Activated CD8-positive, alpha-beta memory T cell treated with anti-CD3 and anti-CD28 coated beads for 24 hours (primary cell): ENCODE data around the gene CANT1.

ENCODE experiments used
- DNase-seq: peaks from one replicate; pipeline ENCODE4 v3.0.0-alpha.2; 2020

CANT1 gene

DNA sequence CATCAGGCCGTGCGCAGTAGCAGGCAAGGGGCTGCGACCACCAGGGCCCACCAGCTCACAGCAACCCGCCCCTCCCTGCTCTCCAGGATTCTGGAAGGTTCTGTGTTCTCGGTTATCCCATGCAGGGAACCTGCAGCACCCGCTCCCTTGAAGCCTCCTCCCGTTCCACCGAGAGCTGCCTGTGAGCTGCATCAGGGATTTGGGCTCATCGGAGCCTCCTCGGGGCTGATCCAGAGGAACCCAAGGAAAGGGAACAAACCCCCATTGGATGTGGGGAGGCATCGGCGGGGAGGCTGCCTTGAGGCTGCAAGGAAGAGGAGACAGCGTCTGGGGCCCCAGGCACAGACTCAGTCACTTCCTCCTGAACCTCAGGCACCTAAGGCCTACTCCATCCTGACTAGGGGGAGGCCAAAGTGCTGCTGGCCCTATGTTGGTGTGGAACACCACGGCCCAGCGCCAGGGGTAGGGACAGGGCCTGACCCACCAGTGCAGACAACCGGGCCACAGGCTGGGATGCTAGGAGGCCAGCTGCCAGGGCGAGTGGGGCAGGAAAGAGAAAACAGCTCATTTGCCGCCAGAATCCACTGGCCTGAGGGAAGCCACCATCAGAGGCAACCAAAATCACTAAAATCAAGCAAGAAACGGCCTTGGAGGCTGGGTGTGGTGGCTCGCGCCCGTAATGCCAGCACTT is 15.4 kb downstream of the CANT1 start:
- DNase-seq = no peak

DNA sequence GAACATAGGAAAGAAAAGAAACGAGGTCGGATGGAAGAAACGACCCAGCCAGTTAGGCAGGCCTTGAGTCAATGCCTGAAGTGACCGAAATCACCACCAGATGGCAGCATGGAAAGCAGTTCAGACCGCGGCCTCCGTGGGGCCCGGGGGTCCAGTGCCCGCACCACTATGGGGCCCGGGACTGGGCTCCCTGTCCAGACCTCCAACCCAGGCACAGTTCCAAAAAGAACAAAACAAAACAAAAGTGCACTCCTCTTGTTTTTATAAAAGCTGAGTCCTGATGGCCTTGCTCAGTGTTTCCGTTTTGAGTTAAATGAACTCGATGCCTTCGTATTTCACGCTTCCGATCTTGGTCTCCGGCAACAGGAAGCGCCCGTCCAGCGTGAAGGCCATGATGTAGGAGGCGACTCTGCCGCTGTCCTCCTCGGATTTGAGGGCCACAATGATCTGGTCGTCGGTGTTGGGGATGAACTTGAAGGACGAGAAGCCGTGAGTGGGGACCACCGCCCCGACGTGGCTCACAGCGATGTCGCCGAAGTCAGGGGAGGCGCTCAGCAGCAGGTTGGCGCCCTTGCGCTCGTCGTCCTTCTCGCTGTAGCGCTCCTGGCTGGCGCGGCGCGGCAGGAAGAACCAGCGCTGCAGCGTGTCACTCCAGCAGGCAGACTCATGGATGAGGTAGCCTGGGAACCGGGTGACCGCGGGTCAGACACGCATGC is 16.2 kb downstream of the CANT1 start:
- peak; percentile 81 for DNase-seq

DNA sequence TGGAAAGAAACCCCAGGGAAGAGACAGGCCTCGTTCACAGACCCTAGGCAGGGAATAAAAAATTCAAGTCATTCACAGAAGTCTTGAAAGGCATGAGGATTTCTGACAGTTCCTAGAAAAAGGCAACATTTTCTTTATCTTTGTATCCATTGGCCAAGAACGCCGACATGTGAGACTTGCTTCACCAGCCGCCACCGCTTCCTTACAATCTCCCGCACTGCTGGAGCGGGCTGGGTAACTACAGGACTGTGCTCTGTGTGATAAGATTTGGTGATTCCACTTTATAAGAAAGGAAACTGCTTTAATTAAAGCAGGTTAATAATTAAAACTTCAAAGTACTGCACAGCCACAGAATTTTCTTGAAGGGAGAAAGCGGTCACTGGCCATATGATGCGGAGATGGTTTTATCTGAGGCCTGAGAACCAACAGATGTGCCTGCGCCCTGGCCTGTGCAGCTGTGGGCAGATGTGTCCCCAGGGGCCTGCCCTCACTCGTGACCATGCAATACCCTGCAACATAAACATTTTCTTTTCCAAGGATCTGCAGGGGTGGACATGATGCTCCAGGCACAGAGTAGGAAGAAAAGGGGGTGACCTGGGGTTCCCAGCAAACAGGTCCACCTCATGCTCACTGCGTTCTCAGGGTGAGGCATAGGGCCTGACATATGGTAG is 16.9 kb downstream of the CANT1 start:
- no peak for DNase-seq

DNA sequence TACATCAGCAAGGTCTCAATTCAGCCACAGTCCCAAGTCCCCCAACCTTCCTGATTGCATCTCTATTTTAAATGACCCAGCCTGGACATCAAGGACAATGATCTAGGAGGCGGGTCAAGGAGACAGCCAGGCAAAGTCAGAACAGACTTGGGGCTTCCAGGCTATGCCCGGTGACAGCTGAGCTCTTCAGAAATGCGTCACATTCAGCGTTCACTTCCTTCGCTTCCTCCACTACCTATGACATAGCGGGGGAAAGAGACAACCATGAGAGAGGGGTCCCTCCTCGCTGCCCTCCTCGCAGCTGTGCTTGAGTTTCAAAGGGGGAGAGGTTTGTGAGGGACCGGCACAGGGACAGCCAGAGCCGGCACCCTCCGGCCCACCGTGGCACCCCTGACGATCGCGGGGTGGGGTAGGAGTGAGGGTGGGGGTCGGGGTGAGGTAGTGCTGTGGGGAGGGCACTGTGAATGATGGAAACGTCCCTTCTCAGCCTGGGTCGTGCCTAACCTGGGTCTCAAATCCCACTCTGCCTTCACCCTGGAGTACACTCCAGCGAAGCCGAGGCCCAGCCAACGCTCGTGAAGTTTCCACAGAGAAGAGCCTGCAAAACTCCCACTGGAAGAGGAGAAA is 17.5 kb downstream of the CANT1 start:
- no peak for DNase-seq

DNA sequence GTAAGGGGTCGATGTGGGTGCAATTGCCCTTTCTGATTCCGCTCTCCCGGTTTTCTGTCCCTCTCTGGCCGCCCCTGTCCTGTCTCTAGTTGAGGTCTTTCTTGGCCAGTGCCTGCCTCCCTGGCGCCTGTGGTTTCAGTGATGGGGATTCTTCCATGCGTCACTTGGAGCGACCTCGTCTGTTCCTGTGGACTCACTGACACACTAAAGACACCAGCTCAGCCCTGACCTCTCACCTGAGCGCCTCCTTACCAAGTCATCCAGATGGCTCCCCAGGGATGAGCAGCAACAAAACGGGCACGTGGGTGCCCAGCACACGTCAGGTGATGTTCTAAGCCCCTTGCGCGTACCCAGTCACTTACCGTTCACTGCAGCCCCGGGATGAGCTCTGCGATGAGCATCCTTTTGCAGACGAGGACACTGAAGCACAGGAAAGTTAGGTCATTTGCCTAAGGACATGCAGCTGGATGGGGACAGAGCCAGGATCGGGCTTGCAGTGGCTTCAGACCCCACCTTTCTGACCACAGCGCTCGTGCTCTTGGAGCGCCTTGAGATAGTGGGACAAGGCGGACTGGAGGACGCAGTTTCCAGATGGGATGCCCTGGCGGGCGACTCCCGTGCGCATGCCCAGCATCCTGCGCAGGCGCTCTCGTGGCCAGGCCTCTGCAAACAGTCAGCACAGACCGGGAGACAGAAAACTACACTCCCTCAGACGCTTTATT is 18.4 kb downstream of the CANT1 start:
- DNase-seq = no peak

DNA sequence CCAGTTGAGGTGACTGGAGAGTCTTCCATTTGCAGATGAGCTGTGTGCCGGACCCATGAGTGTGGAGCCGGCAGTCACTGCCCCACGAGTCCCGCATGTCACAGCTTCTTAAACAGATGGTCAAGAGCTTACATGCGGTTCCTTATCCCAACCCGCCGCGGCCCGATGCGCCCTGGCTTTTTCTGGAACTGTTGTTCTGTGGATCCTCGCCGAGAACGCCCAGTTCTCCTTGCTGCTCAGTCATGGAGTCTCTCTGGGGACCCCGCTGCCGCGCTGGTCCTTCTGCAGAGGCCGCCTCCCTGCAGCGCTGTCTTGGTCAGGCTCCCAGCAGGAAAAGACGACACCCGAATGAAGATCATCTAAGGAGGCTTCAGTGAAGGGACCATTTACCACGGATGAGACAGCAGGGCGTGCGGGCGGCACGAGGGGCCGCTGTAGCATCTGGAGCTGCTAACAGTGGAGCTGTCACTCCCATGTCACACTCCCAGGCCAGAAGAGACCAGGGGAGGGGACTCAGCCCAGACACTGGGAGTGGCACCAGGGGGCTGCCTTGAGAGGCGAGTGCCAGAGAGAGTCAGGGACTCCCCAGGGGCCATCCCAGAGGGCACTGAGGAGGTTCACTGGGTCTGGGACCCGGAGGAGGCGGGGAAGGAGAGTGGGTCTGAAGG is 19.1 kb downstream of the CANT1 start:
- no peak for DNase-seq

DNA sequence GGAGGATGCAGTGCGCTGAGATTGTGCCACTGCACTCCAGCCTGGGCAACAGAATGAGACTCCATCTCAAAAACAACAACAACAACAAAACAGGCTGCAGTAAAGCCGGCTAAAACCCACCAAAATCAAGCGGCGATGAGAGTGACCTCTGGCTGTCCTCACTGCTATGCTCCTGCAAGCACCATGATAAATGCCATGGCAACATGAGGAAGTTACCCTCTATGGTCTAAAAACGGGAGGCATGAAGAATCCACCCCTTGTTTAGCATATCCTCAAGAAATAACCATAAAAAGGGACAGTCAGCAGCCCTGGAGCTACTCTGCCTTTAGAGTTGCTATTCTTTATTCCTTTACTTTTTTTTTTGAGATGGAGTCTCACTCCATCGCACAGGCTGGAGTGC is 21.4 kb downstream of the CANT1 start:
- DNase-seq = no peak

DNA sequence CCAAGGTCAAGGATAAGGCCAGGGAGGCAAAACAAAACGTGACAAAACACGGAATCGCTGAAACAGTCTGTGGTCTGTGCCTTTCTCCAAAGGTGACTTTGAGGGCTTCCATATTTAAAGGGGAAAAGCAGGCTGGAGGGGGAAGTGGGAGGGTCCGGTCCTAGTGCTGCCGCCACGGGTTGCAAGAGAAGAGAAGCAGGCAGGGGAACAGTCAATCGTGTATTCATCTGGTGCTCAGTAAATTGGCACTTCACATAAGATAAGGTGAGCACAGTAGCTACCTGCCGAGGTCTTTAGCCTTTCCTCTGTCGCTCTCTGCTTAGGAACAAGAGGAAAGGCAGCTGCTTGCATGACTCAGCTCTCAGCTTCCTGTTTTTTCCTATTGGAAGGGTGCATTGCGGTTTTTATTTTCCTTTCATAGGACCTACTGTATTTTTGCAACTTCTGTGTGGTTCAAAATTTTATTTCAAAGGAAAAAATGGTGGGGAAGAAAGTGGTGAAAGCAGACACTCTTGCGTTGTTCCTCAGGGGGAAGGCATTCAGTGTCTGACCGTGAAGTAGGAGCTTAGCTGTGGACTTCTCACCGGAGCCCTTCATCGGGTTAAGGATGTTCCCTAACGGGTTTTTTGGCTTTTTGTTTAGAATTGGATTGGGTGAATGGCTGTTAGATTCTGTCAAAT is 22.8 kb downstream of the CANT1 start:
- DNase-seq = no peak

DNA sequence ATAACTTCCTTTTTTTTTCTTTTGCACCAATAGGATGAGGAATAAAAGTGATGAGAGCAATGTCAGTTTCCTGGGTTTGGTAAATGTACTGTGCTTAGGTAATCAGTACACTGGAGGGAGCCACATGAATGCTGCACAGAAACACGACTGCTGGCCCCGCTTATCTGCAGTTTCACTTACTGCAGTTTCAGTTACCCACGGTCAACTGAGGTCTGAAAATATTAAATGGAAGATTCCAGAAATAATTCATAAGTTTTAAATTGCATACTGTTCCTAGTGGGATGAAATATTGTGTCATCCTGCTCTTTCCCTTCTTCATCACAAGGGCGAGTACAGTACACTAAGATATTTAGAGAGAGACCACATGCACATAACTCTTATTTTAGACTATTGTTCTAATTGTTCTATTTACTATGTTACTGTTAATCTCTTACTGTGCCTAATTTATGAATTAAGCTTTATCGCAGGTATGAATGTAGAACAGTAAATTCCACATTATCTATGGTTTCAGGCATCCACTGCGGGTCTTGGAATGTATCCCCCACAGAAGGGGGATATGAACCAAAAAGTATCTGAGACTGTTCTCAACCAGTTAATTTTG is 23.4 kb downstream of the CANT1 start:
- no peak for DNase-seq

DNA sequence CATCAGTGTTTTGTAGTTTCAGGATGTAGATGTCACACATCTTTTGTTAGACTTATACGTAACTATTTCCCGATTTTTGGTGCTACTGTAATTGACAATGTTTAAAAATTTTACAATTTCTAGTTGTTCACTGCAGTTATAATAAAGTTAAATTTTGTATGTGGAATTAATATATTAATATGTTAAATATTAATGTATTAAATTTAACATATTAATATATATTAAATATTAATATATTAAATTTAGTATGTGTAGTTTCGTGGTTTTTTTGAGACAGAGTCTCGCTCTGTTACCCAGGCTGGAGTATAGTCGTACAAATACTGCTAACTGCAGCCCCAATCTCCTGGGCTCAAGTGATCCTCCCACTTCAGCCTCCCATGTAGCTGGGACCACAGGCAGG is 24.2 kb downstream of the CANT1 start:
- DNase-seq = no peak

DNA sequence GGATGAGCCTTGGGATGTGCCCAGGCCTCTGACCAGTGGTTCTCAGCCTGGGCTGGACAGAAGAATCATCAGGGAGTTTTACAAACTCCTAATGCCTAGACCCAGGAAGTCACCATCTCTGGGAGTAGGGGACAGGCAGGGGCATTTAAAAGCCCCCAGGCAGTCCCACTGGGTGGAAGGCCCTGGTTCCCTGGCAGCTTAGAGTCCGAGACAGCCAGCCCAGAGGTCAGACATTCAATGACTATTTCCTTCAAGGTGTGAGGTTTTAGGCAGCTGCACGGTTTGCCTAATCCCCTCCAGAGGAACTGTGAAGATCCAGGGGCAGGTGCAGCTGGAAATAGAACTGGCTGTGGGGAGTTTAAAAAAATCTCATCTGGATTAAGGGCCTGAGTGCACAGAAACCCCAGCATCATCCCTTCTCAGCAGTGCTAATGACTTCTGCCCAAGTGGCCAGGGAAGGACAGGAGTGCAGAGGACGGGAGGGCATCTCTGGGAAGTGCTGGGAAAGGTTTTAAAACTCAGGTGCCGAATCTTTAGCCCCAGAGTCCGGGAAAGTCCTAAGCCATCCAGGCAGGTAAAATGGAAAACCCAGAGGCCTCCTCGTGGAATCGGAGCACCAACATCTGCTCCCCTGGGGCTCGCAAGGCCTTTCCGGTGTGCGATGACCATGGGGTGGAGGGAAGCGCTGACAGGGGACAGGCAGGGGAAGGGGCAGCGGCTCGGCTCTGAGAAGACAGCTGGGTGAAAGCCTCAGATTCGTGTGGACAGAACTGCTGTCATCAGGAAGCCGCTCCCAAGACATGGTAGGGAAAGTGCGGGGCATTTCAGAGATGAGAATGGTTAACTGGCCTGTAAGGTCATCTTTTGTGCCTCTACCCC is 28.3 kb downstream of the CANT1 start:
- DNase-seq = no peak

DNA sequence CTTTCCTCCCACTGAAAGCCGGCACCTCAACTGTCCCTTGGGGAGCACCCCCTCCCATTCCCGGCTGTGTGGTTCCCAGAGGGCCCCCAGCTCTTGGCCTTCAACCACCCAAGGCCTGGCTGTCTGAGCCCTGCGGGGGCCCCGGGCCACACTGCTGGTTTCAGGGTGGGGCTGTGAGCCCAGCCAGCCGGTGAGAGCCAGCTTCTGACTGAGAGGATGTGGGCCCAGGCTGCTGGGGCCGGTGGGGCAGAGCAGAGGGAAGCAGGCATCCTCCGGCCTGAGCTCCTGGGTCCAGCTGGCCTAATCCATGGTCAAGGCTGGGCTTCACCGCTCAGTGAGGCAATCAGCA is 29.0 kb downstream of the CANT1 start:
- DNase-seq = no peak

DNA sequence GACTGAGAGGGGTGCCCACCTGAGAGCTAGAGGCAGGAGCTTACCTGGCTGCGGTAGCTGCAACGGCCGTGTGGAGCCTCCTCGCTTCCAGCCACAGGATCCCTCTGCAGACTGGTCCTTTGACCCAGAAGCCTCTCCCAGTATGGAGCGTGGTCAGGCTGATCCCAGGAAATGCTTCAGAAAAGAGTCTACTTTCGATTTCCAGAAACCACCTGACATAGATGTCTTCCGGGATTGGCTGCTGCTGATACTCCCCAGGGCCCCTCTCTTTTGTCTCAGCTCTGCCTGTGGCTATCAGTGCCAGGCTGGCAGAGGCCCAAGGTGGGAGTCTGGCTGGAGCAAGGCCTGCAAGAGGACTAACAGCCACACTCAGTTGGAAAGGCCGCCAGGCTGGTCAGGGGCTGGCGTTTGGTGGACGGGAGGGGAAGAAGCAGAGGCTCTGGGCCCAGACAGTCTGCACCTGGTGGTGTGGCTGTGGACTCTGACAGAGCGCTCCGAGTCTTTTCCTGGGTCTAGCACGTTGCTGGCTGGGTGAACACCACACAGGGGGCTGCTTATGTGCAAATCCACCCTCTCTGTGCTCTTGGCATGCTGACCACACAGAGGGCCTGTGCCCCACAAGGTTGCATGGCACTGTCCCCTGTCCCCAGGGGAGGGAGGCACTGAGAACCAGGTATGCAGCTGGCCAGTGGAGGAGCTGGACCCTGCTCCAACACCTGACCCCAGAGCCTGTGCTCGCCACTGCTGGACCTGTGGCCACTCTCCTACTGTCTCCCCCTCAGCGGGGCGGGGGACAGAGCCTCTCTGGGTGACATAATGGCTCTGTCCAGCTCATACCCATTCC is 29.6 kb downstream of the CANT1 start, which contains the start of gene LGALS3BP:
Gene LGALS3BP (minus strand): TSS at position 144 of the 844 bp plus-strand sequence. CDS start 2,732 bp downstream, outside the sequence.
- DNase-seq = peak; percentile 64

DNA sequence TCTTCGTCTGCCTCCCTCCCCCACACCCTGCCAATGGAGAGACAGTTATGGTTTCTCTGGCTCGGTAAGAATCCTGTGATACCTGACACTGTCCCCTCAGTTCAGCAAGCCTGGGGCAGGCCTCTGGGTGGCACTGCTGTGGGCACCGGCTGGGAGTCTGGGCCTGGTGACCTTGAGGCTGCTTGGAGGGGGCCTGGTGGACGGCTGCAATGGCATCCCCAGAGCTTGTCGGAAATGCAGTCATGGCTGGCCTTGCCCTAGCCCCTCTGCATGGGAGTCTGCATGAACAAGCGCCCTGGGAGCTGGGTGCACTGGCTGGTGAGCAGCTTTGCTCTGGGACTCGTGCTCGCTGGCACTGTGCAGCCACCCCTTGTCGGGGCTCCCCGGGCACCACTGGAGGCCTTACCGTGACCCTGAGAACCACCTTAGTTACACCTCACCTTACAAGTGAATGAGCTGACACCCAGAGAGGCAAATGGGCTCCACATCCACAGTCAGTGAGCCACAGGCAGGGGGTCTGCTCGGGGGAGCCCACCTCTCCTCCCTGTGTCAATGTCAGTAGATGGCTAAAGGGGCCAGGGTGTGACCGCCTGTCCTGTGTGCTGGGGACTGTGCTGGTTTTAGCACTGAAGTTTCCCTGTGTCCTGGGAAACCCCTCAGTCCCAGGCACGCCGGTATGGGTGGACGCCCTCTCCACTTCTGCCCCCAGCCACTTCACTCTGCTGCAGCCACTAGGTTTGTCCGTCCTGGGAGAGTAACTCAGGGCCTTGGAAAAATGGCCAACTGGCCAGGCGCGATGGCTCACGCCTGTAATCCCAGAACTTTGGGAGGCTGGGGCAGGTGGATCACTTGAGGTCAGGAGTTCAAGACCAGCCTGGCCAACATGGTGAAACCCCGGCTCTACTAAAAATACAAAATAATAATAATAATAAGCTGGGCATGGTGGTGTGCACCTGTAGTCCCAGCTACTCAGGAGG is 31.3 kb downstream of the CANT1 start:
- DNase-seq = no peak

DNA sequence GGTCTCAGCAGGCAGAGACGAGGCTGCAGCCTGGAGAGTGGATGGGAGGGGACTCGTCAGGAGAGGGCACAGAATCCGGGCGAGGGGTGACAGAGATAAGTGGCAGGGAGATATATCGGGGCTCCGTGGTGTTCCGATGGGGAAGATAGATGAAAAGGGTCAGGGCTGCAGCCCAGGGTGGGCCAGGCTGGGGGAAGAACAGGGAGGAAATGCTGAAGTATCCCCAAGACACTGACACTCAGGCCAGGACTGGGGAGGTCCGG is 32.0 kb downstream of the CANT1 start:
- no peak for DNase-seq

DNA sequence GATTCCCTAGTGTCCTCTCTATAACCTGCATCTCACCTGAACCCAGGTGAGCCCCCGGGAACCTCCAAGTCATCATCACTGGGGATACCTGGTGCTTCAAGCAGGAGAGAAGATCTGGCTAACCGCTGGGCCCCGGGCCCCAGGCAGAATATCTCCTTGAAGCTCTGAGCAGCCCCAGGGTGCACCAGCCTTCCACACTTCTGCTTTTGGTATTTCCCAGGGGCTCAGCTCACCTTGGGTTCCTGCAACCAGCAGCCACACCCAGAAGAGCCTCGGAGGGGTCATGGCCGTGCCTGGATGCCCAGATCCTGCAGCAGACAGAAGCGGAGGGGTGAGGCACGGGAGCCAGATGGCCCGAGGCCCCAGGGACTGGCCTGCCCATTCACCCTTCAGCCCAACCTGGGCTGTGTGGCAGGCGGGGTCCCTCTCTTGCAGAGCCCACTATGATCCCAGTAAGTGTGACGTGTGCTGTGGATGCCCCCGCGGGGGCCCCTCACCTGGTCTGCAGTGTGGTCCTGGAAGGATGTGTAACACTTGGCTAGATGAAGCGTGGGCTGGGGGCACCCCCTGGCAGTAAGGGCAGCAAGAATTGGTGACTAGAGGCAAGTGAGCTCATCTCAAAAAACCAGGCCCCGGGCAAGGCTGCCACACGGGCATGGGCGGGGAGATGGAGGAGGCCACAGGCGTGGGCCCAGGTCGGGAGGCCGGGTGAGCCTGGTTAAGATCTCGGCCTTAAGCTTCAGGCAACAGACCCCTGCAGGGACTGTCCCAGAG is 32.5 kb downstream of the CANT1 start:
- DNase-seq = no peak
